Ishikawa (cell line): ENCODE data around the gene CLEC2B.

ENCODE experiments used
- EP300 ChIP-seq: IDR thresholded peaks from 2 replicates; pipeline ENCODE4 v1.6.1; 2012; ENCODE audit warnings: borderline replicate concordance
- FOXM1 ChIP-seq: IDR thresholded peaks from 2 replicates; pipeline ENCODE4 v1.6.1; 2012; ENCODE audit warnings: low read depth, borderline replicate concordance
- TAF1 ChIP-seq: IDR thresholded peaks from 2 replicates; pipeline ENCODE4 v1.6.1; 2012; ENCODE audit warnings: low read depth, mild to moderate bottlenecking
- TEAD4 ChIP-seq: IDR thresholded peaks from 2 replicates; pipeline ENCODE4 v1.6.1; 2012
- TF ChIP-seq, protein P1 (sequence below): IDR thresholded peaks from 2 replicates; pipeline ENCODE4 v1.6.1; 2012; ENCODE audit warnings: low read depth, mild to moderate bottlenecking

DNA sequence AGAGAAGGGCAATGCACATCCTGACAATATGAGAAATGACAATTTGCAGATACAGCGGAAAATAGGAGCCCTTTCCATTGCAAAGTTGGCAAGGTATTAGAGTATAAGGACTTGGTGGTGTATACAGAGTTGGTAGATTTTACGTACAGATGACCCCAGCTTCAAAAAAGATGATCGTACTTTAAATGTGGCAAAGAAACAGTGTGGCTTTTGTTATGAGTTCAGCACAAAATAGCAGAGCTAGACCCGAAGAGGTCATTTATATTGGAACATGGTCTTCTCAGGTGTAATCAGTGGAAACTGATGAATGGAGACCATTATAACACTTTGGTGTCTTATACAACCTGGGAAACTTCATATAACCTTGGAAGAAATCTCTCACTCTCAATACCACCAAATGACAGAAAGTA lies 2.3 kb downstream of the CLEC2B start:
- no peak for TF ChIP-seq FOXM1
- TF ChIP-seq, protein P1, sequence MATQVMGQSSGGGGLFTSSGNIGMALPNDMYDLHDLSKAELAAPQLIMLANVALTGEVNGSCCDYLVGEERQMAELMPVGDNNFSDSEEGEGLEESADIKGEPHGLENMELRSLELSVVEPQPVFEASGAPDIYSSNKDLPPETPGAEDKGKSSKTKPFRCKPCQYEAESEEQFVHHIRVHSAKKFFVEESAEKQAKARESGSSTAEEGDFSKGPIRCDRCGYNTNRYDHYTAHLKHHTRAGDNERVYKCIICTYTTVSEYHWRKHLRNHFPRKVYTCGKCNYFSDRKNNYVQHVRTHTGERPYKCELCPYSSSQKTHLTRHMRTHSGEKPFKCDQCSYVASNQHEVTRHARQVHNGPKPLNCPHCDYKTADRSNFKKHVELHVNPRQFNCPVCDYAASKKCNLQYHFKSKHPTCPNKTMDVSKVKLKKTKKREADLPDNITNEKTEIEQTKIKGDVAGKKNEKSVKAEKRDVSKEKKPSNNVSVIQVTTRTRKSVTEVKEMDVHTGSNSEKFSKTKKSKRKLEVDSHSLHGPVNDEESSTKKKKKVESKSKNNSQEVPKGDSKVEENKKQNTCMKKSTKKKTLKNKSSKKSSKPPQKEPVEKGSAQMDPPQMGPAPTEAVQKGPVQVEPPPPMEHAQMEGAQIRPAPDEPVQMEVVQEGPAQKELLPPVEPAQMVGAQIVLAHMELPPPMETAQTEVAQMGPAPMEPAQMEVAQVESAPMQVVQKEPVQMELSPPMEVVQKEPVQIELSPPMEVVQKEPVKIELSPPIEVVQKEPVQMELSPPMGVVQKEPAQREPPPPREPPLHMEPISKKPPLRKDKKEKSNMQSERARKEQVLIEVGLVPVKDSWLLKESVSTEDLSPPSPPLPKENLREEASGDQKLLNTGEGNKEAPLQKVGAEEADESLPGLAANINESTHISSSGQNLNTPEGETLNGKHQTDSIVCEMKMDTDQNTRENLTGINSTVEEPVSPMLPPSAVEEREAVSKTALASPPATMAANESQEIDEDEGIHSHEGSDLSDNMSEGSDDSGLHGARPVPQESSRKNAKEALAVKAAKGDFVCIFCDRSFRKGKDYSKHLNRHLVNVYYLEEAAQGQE: no peak
- TF ChIP-seq TEAD4: no peak
- TF ChIP-seq EP300: no peak
- no peak for TF ChIP-seq TAF1
